Activated CD4-positive, alpha-beta T cell treated with anti-CD3 and anti-CD28 coated beads for 24 hours (primary cell): ENCODE measurements around the gene GDF2.

Experiments used
- DNase-seq, 2 donors: peaks; one replicate each; pipeline ENCODE4 v3.0.0-alpha.2; 2020; ENCODE audit warnings: low read depth in 2 of 2

The GDF2 gene

DNA sequence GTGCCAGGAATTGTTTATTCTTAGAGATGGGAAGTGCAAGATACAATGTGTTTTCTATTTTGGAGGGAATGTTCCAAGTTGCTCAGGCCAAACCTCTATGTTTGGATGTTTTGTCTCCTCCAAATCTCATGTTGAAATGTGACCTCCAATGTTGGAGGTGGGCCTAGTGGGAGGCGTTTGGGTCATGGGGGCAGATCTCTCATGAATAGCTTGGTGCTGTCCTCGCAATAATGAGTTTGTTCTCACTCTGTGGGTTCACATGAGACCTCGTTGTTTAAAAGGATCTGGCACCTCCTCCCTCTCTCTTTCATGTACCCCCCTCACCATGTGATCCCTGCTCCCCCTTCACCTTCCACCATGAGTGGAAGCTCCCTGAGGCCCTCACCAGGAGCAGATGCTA is 30.6 kb upstream of the GDF2 start:
- no peak for DNase-seq

- no peak for DNase-seq
Measured at GRCh38 chr10:47294057-47294456, 28.2 kb upstream of the GDF2 start.

- DNase-seq: no peak
Measured at GRCh38 chr10:47294501-47294900, 27.8 kb upstream of the GDF2 start.

- no peak for DNase-seq
Measured at GRCh38 chr10:47295411-47295810, 26.8 kb upstream of the GDF2 start.

DNA sequence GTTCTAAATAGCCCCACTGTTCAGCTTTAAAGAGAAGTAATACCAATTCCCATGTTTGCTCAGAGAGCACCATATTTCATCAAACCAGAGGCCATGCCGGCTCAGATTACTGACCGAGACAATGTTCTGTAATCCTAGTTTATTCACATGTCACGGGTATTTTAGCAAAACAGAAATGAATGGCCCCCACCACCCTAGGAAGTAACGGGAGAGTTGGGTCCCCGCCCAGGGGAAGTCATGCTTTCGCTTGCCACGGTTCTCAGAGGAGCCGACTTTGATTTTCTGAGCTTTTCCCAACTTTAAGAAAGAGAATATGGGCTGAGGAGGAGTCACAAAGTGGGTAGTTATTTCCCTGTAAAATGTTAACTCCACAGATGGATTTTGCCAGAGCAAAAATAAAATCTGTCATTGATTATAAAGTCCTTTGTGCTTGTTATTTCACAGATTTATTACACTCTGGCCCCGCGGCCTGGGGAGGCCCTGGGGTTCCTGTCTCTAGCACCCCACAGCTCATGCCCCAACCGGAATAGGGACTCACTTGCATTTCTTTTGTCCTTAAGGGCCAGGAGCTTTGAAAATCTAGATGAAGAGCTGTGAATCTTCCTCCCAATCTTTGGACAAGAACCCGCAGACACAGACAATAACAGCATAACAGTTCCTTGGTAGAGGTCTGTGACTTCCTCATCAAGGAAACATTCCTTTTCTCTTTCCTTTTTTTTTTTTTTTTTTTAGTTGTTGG is 25.9 kb upstream of the GDF2 start:
- no peak for DNase-seq

- DNase-seq: no peak
Measured at GRCh38 chr10:47296941-47297340, 25.3 kb upstream of the GDF2 start.

DNA sequence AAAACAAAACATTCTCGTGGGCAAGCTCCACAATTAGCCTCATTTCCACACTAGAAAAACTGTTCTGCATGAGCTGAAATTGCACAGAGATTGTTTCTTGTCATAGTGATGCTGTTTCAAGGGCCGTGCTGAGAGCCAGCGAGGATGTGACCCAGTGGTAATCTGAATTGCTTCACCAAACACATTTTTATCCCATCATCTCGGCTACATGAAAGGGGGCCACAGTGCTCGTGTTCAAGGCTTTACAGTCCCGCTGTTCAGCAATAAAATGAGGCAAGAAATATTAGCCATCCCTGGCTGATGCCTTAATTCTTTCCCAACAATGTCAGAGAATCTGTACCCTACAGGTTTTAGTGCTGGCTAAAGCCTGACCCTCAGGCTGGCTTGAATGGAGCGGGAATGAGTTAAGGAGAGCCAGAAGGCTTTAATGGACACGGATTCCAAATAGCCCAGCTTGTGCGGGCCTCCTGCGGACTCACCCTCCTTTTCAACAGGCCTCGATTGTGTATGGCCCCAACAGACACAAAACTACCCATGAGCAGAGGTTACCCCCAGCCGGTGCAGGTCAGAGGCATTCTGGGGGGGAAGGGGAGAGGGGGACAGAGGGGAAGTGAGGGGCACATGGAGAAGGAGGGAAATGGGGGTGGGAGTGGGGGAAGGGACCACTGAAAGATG is 24.3 kb upstream of the GDF2 start:
- no peak for DNase-seq

GRCh38 chr10:47298715-47299114 is 23.5 kb upstream of the GDF2 start:
- no peak for DNase-seq

GRCh38 chr10:47299611-47300428 is 22.4 kb upstream of the GDF2 start, which contains the start of gene GDF10:
Gene GDF10 (plus strand): TSS chr10:47300197. CDS start chr10:47300652, 455 bp downstream.
- no peak for DNase-seq

- DNase-seq: no peak
Measured at GRCh38 chr10:47300429-47300931, 21.8 kb upstream of the GDF2 start.

DNA sequence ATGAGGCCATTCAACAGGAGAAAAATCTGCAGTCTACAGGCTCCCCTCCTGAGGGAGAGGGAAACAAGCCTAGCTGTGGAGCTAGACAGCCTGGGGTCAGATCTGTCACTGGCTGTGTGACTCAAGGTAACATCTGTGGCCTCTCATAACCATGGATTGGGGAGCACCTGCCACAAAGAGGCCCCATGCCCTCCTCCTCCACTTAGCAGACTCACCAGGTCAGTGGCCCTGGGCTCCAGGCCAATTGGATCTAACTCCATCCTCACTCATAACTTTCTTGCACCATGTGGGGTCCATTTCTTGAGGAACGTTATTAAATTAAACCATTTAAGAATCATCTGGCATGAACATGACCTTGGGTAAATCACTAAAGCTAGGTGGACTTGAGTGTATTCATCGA is 20.4 kb upstream of the GDF2 start:
- DNase-seq: no peak

DNA sequence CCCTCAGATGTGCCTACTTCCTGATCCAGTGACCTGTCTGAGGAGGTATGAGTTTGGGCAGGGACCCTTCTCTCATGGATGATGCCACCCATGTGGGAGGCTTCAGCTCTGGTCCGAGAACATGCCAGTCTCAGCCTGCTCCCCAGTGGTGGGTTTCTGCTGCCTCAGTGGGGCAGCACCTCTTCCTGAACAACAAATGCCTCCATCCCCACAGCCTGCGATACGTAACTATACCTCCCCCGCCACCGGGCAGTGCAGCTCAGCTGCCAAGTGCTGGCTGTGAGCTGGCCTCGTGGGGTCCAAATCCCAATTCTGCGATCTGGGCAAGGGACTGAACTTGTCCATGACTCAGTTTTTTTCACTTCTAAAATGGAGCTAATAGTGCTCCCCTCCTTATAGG is 19.1 kb upstream of the GDF2 start:
- no peak for DNase-seq

GRCh38 chr10:47303866-47304265 is 18.4 kb upstream of the GDF2 start:
- DNase-seq: no peak

DNA sequence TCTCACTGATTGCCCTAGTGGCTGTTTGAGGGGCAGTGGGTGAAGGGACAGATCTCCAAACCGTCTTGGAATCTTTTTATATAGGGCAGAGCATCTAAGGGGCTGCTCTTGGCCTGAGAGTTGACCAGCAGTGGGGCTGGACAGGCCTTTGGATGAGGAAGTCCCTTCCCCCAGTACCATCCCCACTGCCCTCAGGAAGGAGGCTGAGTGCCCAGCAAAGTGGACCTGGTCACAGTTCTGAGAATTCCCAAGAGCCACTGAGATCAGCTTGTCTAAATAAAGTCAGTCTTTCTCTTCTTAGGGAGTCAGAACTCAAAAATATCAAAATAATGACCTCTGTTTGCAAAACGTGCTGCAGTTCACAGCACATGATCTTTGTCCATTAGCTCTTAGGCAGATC is 16.7 kb upstream of the GDF2 start:
- no peak for DNase-seq

DNA sequence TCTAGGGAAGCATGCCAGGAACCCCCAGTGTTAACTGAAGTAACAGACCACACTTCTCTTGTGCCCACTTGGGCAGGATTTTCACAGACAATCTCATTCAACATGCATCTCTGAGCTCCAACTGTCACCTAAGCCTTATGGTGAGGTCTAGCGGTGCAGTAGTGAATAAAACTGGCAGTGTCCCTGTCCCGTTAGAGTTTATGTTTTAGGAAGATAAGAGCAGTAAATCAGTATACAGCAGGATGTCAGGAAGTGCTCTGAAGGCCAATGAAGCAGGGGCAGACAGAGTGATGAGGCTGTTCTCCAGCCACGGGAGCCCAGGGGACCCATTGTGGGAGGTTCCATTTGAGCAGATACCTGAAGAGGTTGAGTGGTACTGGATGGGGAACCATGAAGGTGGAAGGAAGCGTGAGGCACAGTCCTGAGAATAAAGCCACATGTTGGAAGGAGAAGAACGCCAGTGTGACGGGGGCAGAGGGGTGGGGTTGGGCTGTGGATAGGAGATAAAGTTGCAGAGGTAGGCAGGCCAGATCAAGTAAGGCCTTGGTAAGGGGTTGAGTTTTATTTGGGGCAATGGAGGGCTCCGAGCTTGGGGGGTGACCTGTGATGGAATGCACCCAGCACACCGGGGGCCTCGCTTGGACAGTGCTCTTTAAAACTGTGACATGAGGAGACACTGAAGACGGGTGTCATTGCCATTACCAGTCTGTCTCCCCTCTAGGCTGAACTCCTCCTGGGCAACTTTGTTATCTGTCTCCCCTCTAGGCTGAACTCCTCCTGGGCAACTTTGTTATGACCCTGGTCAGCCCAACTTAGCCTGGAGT is 15.7 kb upstream of the GDF2 start:
- DNase-seq: no peak

DNA sequence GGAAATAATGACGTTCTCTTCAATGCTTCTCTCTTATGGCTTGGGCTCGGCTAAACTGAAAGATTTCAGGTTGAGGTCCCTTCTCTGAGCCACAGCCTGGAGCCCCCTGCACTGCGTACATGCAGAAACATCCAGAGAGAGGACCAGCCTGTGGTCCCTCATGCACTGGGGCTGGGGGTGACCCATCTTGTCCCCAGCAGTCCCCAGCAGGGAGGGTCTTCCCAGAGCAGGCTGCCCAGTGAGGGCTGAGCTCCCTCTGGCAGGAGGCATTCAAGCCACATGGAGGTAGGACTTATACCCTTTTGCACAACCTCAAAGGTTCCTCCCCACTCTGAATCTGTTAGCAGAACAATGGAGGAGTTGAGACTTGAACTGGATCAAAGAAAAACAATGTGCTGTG is 14.9 kb upstream of the GDF2 start:
- no peak for DNase-seq

GRCh38 chr10:47308775-47309174 is 13.5 kb upstream of the GDF2 start:
- DNase-seq: no peak

DNA sequence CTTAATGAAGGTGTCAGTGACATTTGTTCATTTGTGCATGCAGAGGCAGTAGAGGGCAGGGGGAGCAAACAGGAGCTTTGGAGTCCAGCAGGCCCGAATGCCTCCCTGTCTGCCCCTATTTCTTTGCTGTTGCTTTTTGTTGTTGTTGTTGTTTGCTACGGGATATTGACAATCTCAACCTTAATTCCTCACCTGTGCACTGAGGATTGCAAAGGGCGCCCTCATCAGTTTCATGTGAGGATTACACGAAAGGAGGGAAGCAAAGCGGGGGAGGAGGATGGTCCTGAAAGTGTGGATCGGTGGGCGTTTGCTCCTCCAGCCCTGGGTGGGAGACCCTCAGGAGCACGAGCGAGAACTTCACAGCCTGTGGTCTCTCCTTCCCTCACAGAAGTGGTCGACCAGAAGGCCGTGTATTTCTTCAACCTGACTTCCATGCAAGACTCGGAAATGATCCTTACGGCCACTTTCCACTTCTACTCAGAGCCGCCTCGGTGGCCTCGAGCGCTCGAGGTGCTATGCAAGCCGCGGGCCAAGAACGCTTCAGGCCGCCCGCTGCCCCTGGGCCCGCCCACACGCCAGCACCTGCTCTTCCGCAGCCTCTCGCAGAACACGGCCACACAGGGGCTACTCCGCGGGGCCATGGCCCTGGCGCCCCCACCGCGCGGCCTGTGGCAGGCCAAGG is 12.7 kb upstream of the GDF2 start:
- no peak for DNase-seq

DNA sequence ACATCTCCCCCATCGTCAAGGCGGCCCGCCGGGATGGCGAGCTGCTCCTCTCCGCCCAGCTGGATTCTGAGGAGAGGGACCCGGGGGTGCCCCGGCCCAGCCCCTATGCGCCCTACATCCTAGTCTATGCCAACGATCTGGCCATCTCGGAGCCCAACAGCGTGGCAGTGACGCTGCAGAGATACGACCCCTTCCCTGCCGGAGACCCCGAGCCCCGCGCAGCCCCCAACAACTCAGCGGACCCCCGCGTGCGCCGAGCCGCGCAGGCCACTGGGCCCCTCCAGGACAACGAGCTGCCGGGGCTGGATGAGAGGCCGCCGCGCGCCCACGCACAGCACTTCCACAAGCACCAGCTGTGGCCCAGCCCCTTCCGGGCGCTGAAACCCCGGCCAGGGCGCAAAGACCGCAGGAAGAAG is 12.2 kb upstream of the GDF2 start:
- no peak for DNase-seq

- DNase-seq: no peak
Measured at GRCh38 chr10:47311193-47311931, 10.9 kb upstream of the GDF2 start.
